ENCODE data around the gene SNORC. TPM values are rescaled to one million over a fixed set of nuclear protein-coding genes. Genes with fewer than 3 reads are reported as not detected.

Gene SNORC
- total RNA-seq, 2 experiments from 2014 or later: 0.13 to 1.4 TPM

GRCh38 chr2:232892221-232892620, 22.2 kb downstream of the SNORC start:
- Histone ChIP-seq H3K4me1 (ENCODE audit: insufficient read depth, low read length, poor library complexity, severe bottlenecking) (no peaks in the 10 kb centered on the region), H3K36me3 (ENCODE audit: insufficient read depth, low read length) (no peaks in the 10 kb centered on the region), H3K9me3 (ENCODE audit: low read length) (no peaks in the 10 kb centered on the region), H3K4me3 (ENCODE audit: low read depth, low read length, poor library complexity, severe bottlenecking) (no peak overlapping the region), H2AFZ (ENCODE audit: low read length) (no peak overlapping the region), H3K4me2 (ENCODE audit: low read length) (no peak overlapping the region), H4K20me1 (ENCODE audit: insufficient read depth, low read length) (no peaks in the 10 kb centered on the region), H3K9me2 (ENCODE audit: insufficient read depth, low read length) (no peaks in the 10 kb centered on the region), H3K27ac (ENCODE audit: low read depth, low read length, poor library complexity, severe bottlenecking) (no peak overlapping the region), H3K79me2 (ENCODE audit: insufficient read depth, low read depth, low read length) (no peaks in the 10 kb centered on the region)
- TF ChIP-seq EZH2phosphoT487 (IDR thresholded peaks at IDR 0.05; ENCODE audit: borderline replicate concordance, low read depth, low read length): no peak
- no peak for TF ChIP-seq CTCF (conservative IDR thresholded peaks at IDR 0.05; ENCODE audit: low read length)
- ChIA-PET POLR2A (no interaction called here), CTCF (ENCODE audit: unreplicated experiment) (no interaction called here)
- intact Hi-C loops (cut with micrococcal nuclease; ENCODE audit: unreplicated experiment): no loop called here
- DNase-seq (ENCODE audit: low spot score): no peak
- BruUV-seq (replicated peaks): no TSS peak

- intact Hi-C loops (cut with micrococcal nuclease; ENCODE audit: unreplicated experiment): no loop called here
- no TSS peak for BruUV-seq (replicated peaks)
- H4K20me1 ChIP-seq (ENCODE audit: insufficient read depth, low read length): no peaks in the 10 kb centered on the region
Measured at GRCh38 chr2:232892843-232893242, 22.8 kb downstream of the SNORC start.

GRCh38 chr2:232893834-232894233, 23.8 kb downstream of the SNORC start:
- POLR2A ChIA-PET: no interaction called here
- intact Hi-C loops (cut with micrococcal nuclease; ENCODE audit: unreplicated experiment): no loop called here
- DNase-seq (ENCODE audit: low spot score): no peak

More at GRCh38 chr2:232892843-232893242, 22.8 kb downstream of the SNORC start:
- H3K27ac ChIP-seq (ENCODE audit: low read depth, low read length, poor library complexity, severe bottlenecking): no peak overlapping the region
- H3K9me2 ChIP-seq (ENCODE audit: insufficient read depth, low read length): no peaks in the 10 kb centered on the region
- no peak overlapping the region for H3K4me3 ChIP-seq (ENCODE audit: low read depth, low read length, poor library complexity, severe bottlenecking)
- ChIA-PET POLR2A (no interaction called here), CTCF (ENCODE audit: unreplicated experiment) (no interaction called here)
- H3K36me3 ChIP-seq (ENCODE audit: insufficient read depth, low read length): no peaks in the 10 kb centered on the region
- no peak overlapping the region for H3K4me2 ChIP-seq (ENCODE audit: low read length)
- TF ChIP-seq CTCF (conservative IDR thresholded peaks at IDR 0.05; ENCODE audit: low read length) (no peak), EZH2phosphoT487 (IDR thresholded peaks at IDR 0.05; ENCODE audit: borderline replicate concordance, low read depth, low read length) (no peak)
- H3K79me2 ChIP-seq (ENCODE audit: insufficient read depth, low read depth, low read length): no peaks in the 10 kb centered on the region
- no peaks in the 10 kb centered on the region for H3K4me1 ChIP-seq (ENCODE audit: insufficient read depth, low read length, poor library complexity, severe bottlenecking)
- no peak overlapping the region for H2AFZ ChIP-seq (ENCODE audit: low read length)
- no peaks in the 10 kb centered on the region for H3K9me3 ChIP-seq (ENCODE audit: low read length)
- no peak for DNase-seq (ENCODE audit: low spot score)

More at GRCh38 chr2:232893834-232894233, 23.8 kb downstream of the SNORC start:
- TF ChIP-seq EZH2phosphoT487 (IDR thresholded peaks at IDR 0.05; ENCODE audit: borderline replicate concordance, low read depth, low read length) (no peak), CTCF (conservative IDR thresholded peaks at IDR 0.05; ENCODE audit: low read length) (no peak)
- H3K36me3 ChIP-seq (ENCODE audit: insufficient read depth, low read length): no peaks in the 10 kb centered on the region
- H3K79me2 ChIP-seq (ENCODE audit: insufficient read depth, low read depth, low read length): no peaks in the 10 kb centered on the region
- no peaks in the 10 kb centered on the region for H3K9me3 ChIP-seq (ENCODE audit: low read length)
- H3K27ac ChIP-seq (ENCODE audit: low read depth, low read length, poor library complexity, severe bottlenecking): no peak overlapping the region
- no peaks in the 10 kb centered on the region for H3K4me1 ChIP-seq (ENCODE audit: insufficient read depth, low read length, poor library complexity, severe bottlenecking)
- H3K4me3 ChIP-seq (ENCODE audit: low read depth, low read length, poor library complexity, severe bottlenecking): no peak overlapping the region
- no peak overlapping the region for H3K4me2 ChIP-seq (ENCODE audit: low read length)
- no peak overlapping the region for H2AFZ ChIP-seq (ENCODE audit: low read length)
- no TSS peak for BruUV-seq (replicated peaks)
- H4K20me1 ChIP-seq (ENCODE audit: insufficient read depth, low read length): no peaks in the 10 kb centered on the region
- no peaks in the 10 kb centered on the region for H3K9me2 ChIP-seq (ENCODE audit: insufficient read depth, low read length)
- CTCF ChIA-PET (ENCODE audit: unreplicated experiment): no interaction called here

All from OCI-LY7 (cell line).